Measurements from ENCODE around the gene GAS7.

DNA sequence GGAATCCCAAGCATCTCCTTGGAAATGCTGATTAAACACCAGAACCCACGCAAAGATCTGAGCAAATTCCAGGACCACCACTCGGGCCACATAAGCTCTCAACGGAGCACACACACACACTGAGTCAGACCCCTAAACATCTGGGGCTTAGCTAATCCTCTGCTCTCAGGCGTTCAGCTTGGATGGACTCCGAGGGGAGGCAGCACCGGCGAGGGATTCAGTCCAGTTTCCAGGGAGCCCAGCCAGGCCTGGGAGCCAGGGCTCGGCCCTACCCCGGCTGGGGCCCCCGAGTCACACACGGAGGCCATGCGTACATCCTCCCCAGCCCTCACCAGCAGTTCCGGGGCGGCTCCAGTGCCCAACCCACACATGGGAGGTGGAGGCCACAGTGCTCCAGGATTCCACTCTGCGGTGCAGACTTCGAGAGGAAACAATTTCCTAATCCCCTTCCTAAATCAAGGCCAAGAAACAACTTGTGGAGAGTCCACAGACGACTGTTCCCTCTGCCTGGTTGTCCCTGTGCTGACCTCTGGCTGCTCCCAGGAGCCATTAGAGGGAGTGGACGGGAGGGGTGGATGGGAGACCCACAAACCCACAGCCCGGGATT lies 70.5 kb downstream of the GAS7 start:
- TF ChIP-seq POLR2A (IDR thresholded peaks at IDR 0.05) (no peak), POLR2AphosphoS5 (IDR thresholded peaks at IDR 0.05) (no peak)
- TF ChIP-seq, protein P1, sequence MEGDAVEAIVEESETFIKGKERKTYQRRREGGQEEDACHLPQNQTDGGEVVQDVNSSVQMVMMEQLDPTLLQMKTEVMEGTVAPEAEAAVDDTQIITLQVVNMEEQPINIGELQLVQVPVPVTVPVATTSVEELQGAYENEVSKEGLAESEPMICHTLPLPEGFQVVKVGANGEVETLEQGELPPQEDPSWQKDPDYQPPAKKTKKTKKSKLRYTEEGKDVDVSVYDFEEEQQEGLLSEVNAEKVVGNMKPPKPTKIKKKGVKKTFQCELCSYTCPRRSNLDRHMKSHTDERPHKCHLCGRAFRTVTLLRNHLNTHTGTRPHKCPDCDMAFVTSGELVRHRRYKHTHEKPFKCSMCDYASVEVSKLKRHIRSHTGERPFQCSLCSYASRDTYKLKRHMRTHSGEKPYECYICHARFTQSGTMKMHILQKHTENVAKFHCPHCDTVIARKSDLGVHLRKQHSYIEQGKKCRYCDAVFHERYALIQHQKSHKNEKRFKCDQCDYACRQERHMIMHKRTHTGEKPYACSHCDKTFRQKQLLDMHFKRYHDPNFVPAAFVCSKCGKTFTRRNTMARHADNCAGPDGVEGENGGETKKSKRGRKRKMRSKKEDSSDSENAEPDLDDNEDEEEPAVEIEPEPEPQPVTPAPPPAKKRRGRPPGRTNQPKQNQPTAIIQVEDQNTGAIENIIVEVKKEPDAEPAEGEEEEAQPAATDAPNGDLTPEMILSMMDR (IDR thresholded peaks at IDR 0.05), result no peak

All from prostate gland (tissue), 2 donors.